Calu3 (cell line): ENCODE data around the gene ATG4A. TPM values are rescaled to one million over a fixed set of nuclear protein-coding genes. Genes with fewer than 3 reads are reported as not detected.

Experiments
- Bru-seq: library from RNA; stranded (reverse); fragments of 400-500 nt; gene quantifications from one replicate; lab custom pipeline; 2021; lab: Mats Ljungman, UMichigan
- BruChase-seq, 2 experiments: library from RNA; stranded (reverse); fragments of 400-500 nt; gene quantifications; one replicate each; lab custom pipeline; 2021; lab: Mats Ljungman, UMichigan
- BruUV-seq: library from RNA; stranded (reverse); fragments of 400-500 nt; replicated peaks from 2 replicates; lab custom pipeline; 2021; lab: Mats Ljungman, UMichigan
- CTCF ChIA-PET: fragments of 300-600 bp; sonication (Branson Sonifier 250); formaldehyde crosslinking; loops from one replicate; lab custom pipeline; 2022; ENCODE audit warnings: antibody characterized with exemption; lab: Charles Lee
- DNase-seq: peaks from one replicate; pipeline ENCODE4 v3.0.0; 2022
- H3K27ac Mint-ChIP-seq: one replicate; pipeline ENCODE4 v1.8.0; 2022; ENCODE audit warnings: mixed read lengths; ENCODE audit not compliant: unreplicated experiment
- H3K27me3 Mint-ChIP-seq: one replicate; pipeline ENCODE4 v1.8.0; 2022; ENCODE audit warnings: mixed read lengths; ENCODE audit not compliant: unreplicated experiment
- H3K36me3 Mint-ChIP-seq: one replicate; pipeline ENCODE4 v1.8.0; 2022; ENCODE audit warnings: mild to moderate bottlenecking, moderate library complexity, mixed read lengths; ENCODE audit not compliant: insufficient read depth, unreplicated experiment
- H3K4me1 Mint-ChIP-seq: one replicate; pipeline ENCODE4 v1.8.0; 2022; ENCODE audit warnings: mild to moderate bottlenecking, low read depth, mixed read lengths; ENCODE audit not compliant: unreplicated experiment
- H3K4me3 Mint-ChIP-seq: one replicate; pipeline ENCODE4 v1.8.0; 2022; ENCODE audit warnings: mild to moderate bottlenecking, low read depth, moderate library complexity, mixed read lengths; ENCODE audit not compliant: unreplicated experiment
- H3K9me3 Mint-ChIP-seq: one replicate; pipeline ENCODE4 v1.8.0; 2022; ENCODE audit warnings: low read depth, mixed read lengths; ENCODE audit not compliant: unreplicated experiment
- intact Hi-C: fragments of 100-400 bp; cut with micrococcal nuclease; formaldehyde crosslinking; loops from one replicate; pipeline ENCODE4 v1.10.0; 2022; ENCODE audit not compliant: unreplicated experiment
- long read RNA-seq: library from polyadenylated mRNA; stranded (forward); transcript quantifications from one replicate; pipeline ENCODE4 v2.0.0, GENCODE V29; 2022
- total RNA-seq: library from RNA; stranded (reverse); gene quantifications from 2 replicates; pipeline ENCODE4 v1.2.3, GENCODE V29; 2022
- TF ChIP-seq, protein P1 (sequence below): fragments of 200-600 bp; IDR thresholded peaks from one replicate; pipeline ENCODE4 v1.8.0; 2022; ENCODE audit warnings: antibody characterized with exemption; ENCODE audit not compliant: unreplicated experiment

ATG4A gene, protein sequence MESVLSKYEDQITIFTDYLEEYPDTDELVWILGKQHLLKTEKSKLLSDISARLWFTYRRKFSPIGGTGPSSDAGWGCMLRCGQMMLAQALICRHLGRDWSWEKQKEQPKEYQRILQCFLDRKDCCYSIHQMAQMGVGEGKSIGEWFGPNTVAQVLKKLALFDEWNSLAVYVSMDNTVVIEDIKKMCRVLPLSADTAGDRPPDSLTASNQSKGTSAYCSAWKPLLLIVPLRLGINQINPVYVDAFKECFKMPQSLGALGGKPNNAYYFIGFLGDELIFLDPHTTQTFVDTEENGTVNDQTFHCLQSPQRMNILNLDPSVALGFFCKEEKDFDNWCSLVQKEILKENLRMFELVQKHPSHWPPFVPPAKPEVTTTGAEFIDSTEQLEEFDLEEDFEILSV
- total RNA-seq, result 9.8 and 10.5 TPM in 2 replicates
- Bru-seq, nascent RNA, result percentile 48 among the genes with signal in this experiment
- percentile 46 among the genes with signal in this experiment for BruChase-seq, experiment 1, labeled RNA remaining after a 6-hour chase
- percentile 41 among the genes with signal in this experiment for BruChase-seq, experiment 2, labeled RNA remaining after a 2-hour chase
- long read RNA-seq, transcript ATG4A-203 (13 exons, 2,315 nt), result major isoform, 16 of 23 reads
- long read RNA-seq, partial matches to known transcripts, result 4 of 23 reads
- long read RNA-seq, other reads (novel, unspliced or antisense), result 2 of 23 reads

DNA sequence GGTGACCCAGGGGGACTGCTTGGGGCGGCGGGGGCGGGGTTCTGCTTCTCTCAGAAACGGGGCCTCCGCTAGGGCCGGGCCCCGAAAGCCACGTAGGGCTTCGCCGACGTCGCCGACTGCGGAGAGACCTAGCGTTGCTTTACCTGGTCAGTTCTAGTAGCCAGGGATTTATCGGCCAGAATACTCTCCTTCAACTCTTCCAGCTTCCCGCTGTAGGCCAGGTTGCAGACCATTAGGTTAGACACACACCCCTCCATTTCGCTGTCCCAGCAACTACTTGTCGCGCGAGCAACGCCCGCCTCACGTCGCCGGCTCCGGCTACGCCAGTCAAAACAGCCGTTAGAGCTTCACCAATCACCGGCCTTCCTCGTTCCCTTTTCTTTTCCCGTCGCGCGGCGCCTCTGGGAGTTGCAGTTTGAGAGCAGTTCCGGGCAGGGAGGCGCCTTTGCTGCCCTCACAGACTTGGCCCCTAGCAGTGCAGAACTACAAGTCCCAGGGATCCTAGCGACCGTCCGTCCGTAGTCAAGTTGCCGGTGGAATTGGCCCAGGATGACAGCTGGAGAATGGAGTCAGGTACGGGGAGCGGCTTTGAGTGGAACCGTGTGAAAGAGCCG is at the start of gene ATG4A, which contains the start of gene PSMD10:
Gene ATG4A, plus strand, starts transcription at position 515 of the 614 bp plus-strand sequence. Its CDS starts 49 bp downstream, at position 564.
Gene PSMD10, minus strand, starts transcription at position 279 of the 614 bp plus-strand sequence. Its CDS starts 22 bp downstream, at position 257.
- H3K27me3 Mint-ChIP-seq, result no peaks in the 10 kb centered on the region
- H3K9me3 Mint-ChIP-seq, result no peaks in the 10 kb centered on the region
- peak; percentile 92 for DNase-seq
- intact Hi-C loops, result no loop called here
- BruUV-seq, result no TSS peak
- TF ChIP-seq, protein P1, sequence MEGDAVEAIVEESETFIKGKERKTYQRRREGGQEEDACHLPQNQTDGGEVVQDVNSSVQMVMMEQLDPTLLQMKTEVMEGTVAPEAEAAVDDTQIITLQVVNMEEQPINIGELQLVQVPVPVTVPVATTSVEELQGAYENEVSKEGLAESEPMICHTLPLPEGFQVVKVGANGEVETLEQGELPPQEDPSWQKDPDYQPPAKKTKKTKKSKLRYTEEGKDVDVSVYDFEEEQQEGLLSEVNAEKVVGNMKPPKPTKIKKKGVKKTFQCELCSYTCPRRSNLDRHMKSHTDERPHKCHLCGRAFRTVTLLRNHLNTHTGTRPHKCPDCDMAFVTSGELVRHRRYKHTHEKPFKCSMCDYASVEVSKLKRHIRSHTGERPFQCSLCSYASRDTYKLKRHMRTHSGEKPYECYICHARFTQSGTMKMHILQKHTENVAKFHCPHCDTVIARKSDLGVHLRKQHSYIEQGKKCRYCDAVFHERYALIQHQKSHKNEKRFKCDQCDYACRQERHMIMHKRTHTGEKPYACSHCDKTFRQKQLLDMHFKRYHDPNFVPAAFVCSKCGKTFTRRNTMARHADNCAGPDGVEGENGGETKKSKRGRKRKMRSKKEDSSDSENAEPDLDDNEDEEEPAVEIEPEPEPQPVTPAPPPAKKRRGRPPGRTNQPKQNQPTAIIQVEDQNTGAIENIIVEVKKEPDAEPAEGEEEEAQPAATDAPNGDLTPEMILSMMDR, result no peak
- H3K4me3 Mint-ChIP-seq, result no peak within 1 kb of the TSS
- H3K4me1 Mint-ChIP-seq, result peaks cover 7% of the 10 kb centered on the region
- no peaks in the 10 kb centered on the region for H3K36me3 Mint-ChIP-seq
- CTCF ChIA-PET, result interaction anchor here (1.2 to 1.3 kb wide), 2 partner anchors 20 to 109 kb away, joined by 3 to 4 read pairs; no protein-coding TSS in a partner anchor
- no peak within 1 kb of the TSS for H3K27ac Mint-ChIP-seq

DNA sequence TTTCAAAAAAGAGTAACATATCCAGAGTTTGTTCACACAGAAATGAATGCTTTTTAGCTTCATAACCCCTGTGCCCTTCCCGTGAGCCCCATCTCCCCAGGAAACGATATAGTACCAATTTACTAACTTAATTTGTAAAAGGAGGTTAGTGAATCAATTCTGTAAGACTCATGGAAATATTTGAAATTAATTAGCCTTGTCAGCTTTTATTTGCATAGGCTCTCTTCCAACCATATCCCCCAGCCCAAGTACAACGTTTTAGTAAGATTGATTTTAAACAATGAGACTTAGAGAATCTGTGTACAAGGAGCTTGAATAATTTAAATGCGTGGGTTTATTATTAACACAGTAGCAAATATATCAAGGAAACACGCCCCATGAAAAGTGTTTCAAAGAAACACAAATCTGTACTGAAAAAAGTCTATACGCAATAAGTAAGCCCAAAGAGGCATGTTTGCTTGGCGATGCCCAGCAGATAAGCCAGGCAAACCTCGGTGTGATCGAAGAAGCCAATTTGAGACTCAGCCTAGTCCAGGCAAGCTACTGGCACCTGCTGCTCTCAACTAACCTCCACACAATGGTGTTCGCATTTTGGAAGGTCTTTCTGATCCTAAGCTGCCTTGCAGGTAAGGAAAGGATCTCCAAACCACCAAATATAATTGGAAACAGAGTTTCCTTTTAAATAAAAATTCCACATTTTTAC is 46.9 kb upstream of the ATG4A start, which contains the start of gene VSIG1:
Gene VSIG1, plus strand, starts transcription at position 512 of the 703 bp plus-strand sequence. Its CDS starts 66 bp downstream, at position 578.
- no TSS peak for BruUV-seq
- H3K27ac Mint-ChIP-seq, result peak within 1 kb of the TSS; percentile 1
- intact Hi-C loops, result no loop called here
- peaks cover 11% of the 10 kb centered on the region for H3K4me1 Mint-ChIP-seq
- no peaks in the 10 kb centered on the region for H3K27me3 Mint-ChIP-seq
- CTCF ChIA-PET, result no interaction called here
- H3K9me3 Mint-ChIP-seq, result peaks cover 3% of the 10 kb centered on the region
- no peak within 1 kb of the TSS for H3K4me3 Mint-ChIP-seq
- no peaks in the 10 kb centered on the region for H3K36me3 Mint-ChIP-seq
- DNase-seq, result peak; percentile 11
- TF ChIP-seq, protein P1, result no peak

DNA sequence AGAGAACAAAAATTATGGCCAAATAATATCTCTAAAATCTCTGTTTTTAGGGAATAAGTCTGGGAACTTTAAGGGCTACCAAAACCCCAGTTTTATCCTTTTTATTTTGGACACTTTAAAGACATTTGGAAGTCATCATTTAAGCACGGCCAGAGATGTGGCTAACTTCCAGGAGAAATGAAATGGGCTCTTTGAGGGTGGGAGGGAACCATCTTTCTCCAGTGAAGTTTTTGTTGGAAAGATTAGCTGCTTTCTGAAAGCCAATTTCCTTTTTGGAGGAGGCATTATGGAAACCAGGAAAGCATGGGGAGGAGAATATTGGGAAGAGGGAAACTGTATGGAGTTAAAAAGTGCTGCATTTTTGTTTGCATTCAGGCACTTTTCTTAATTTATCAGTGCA is 41.9 kb upstream of the ATG4A start:
- Mint-ChIP-seq H3K4me1 (peaks cover 8% of the 10 kb centered on the region), H3K36me3 (no peaks in the 10 kb centered on the region), H3K27ac (no peak overlapping the region), H3K9me3 (no peaks in the 10 kb centered on the region), H3K27me3 (no peaks in the 10 kb centered on the region), H3K4me3 (no peak overlapping the region)
- DNase-seq, result no peak
- CTCF ChIA-PET, result no interaction called here
- intact Hi-C loops, result no loop called here
- TF ChIP-seq, protein P1, result no peak
- no TSS peak for BruUV-seq

DNA sequence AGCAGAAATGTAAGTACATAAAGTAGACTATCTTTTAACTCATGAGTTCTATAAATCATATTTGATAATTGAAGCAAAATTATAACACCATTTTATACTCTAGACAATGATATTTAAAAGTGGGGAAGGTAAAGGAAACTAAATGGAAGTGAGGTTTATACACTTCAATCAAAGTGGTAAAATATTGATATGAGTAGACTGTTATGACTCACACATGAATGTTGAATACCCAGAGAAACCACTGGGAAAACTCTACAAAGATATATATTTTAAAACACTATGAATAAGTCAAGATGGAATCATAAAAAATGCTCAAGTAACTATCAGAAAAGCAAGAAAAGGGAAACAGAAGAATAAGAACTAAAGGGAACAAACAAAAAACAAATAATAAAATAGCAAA is 38.4 kb upstream of the ATG4A start:
- TF ChIP-seq, protein P1, result no peak
- no peaks in the 10 kb centered on the region for H3K36me3 Mint-ChIP-seq
- CTCF ChIA-PET, result no interaction called here
- peaks cover 8% of the 10 kb centered on the region for H3K4me1 Mint-ChIP-seq
- DNase-seq, result no peak
- no TSS peak for BruUV-seq
- H3K27ac Mint-ChIP-seq, result no peak overlapping the region
- H3K9me3 Mint-ChIP-seq, result no peaks in the 10 kb centered on the region
- no peaks in the 10 kb centered on the region for H3K27me3 Mint-ChIP-seq
- no peak overlapping the region for H3K4me3 Mint-ChIP-seq
- intact Hi-C loops, result no loop called here
